Measurements from ENCODE around the gene PRDM8. TPM values are rescaled to one million over a fixed set of nuclear protein-coding genes. Genes with fewer than 3 reads are reported as not detected.

The PRDM8 gene
- total RNA-seq: 1.1 and 2.3 TPM in 2 replicates

GRCh38 chr4:80196922-80197573 is at the start of gene PRDM8:
PRDM8 (plus strand) TSS chr4:80197503; CDS start chr4:80200081, 2,578 bp downstream.

Other genes with a start within 250 kb of the PRDM8 start
- 60.2 and 99.1 TPM in 2 replicates for gene ANTXR2, start 124.3 kb upstream of the PRDM8 start, total RNA-seq
- gene FGF5, start 69.2 kb downstream of the PRDM8 start, total RNA-seq: 0.30 and 0.32 TPM in 2 replicates
- not detected in 2 replicates for gene CFAP299, start 138.2 kb downstream of the PRDM8 start, total RNA-seq

Measured in epithelial cell of umbilical artery (primary cell).